Prostate gland (tissue), 2 donors: Measurements from ENCODE around the gene EEF1A2.

Source experiments
- CTCF ChIP-seq, 4 experiments: fragments of 200-600 bp in 2 of 4; fragments of 450-650 bp in 2 of 4; sonication (generic) in 2 of 4; IDR thresholded peaks; 1 replicate in 3 of 4; 2 replicates in 1 of 4; pipeline ENCODE4 v1.5.1; 2016 to 2019; ENCODE audit warnings: antibody characterized with exemption in 4 of 4, mild to moderate bottlenecking in 2 of 4, moderate library complexity in 2 of 4
- POLR2AphosphoS5 ChIP-seq: sonication (generic); formaldehyde crosslinking; IDR thresholded peaks from one replicate; pipeline ENCODE4 v1.6.1; 2017; ENCODE audit warnings: antibody characterized with exemption

GRCh38 chr20:63536241-63536977, 37.5 kb upstream of the EEF1A2 start:
- TF ChIP-seq CTCF (IDR thresholded peaks at IDR 0.05) (no peak), POLR2AphosphoS5 (no peak)
